Measurements from ENCODE around the gene GRAMD2B. TPM values are rescaled to one million over a fixed set of nuclear protein-coding genes. Genes with fewer than 3 reads are reported as not detected.

GRAMD2B gene
- total RNA-seq, 1 donor from 2014 or later: 8.9 TPM

DNA sequence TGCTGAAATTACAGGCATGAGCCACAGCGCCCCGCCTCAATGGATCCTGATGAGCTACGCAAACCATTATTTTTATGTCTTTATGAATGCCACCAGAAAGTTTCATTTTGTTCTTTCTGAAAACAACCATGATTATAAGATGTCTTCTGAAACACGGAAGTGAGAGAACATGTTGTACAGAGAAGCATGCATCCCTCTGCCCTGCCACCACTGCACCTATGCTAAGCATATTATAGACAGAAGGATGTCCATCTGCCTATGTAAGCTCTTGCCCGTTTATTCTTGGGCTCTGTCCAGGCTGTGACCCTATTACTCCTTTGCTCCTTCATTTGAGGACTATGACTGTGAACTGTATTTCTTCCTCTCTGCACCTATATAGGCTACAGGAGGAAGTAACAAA is 74.3 kb downstream of the GRAMD2B start:
- peaks cover 3 to 8% (median 4%) of the 10 kb centered on the region in 3 donors for H3K36me3 ChIP-seq (ENCODE audit: control insufficient read depth in 3 of 3, insufficient read depth in 3 of 3, low read length in 3 of 3)
- no peaks in the 10 kb centered on the region for H3K9me3 ChIP-seq (ENCODE audit: control insufficient read depth in 3 of 3, low read length in 3 of 3)
- H3K9ac ChIP-seq (ENCODE audit: low read depth in 1 of 3, low read length in 3 of 3): no peak overlapping the region
- H3K27ac ChIP-seq (ENCODE audit: low read depth, low read length): no peak overlapping the region
- H3K4me3 ChIP-seq (ENCODE audit: low read length in 3 of 3): no peak overlapping the region
- no peaks in the 10 kb centered on the region for H3K27me3 ChIP-seq (ENCODE audit: control insufficient read depth in 3 of 3, insufficient read depth in 3 of 3, low read length in 3 of 3)
- H3K4me1 ChIP-seq (ENCODE audit: control insufficient read depth in 3 of 3, insufficient read depth in 3 of 3, low read length in 3 of 3): no peaks in the 10 kb centered on the region

DNA sequence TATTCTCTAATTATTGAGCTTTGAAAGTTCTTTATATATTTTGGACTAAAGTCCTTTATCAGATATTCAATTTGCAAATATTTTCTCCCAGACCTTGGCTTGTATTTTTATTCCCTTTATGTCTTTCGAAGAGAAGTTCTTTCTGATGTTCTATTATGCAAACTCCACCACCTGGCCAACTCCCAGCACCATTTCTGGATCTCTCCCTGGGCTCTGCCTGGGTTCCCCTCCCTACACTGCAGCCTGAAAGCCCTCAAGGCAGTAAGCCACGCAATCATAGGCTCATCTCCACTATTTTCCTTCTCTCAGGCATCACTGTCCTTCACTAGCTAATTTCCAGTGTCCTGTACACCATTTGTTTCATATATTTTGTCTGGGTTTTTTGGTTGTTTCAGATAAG is 76.1 kb downstream of the GRAMD2B start:
- Histone ChIP-seq H3K27me3 (ENCODE audit: control insufficient read depth in 3 of 3, insufficient read depth in 3 of 3, low read length in 3 of 3) (no peaks in the 10 kb centered on the region), H3K27ac (ENCODE audit: low read depth, low read length) (no peak overlapping the region), H3K9me3 (ENCODE audit: control insufficient read depth in 3 of 3, low read length in 3 of 3) (no peaks in the 10 kb centered on the region), H3K36me3 (ENCODE audit: control insufficient read depth in 3 of 3, insufficient read depth in 3 of 3, low read length in 3 of 3) (no peaks in the 10 kb centered on the region), H3K4me3 (ENCODE audit: low read length in 3 of 3) (no peak overlapping the region), H3K9ac (ENCODE audit: low read depth in 1 of 3, low read length in 3 of 3) (no peak overlapping the region), H3K4me1 (ENCODE audit: control insufficient read depth in 3 of 3, insufficient read depth in 3 of 3, low read length in 3 of 3) (peaks cover 0 to 3% (median 2%) of the 10 kb centered on the region in 3 donors)

DNA sequence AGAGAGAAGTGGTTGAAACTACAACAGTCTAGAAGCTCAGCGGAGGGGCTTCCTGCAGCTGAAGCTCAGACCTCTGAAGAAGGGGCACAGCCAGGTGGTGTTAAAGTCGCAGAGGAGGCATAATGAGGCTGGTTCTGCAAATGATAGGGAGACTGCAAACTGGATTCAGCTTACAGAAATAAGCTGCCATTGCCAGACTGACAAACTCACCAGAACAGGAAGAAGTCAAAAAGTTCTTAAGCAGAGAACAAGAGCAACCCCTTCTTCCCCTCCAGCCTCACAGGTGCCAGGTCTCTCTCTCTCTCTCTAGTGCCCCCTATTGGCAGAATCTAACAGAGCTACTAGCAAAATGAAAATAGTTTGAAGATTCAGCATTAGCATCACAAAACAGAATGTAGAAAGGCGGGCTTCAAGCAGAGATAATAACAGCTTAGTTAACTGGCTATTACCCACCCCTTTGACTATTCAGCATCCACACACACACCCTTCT is 76.7 kb downstream of the GRAMD2B start:
- no peaks in the 10 kb centered on the region for H3K9me3 ChIP-seq (ENCODE audit: control insufficient read depth in 3 of 3, low read length in 3 of 3)
- no peak overlapping the region for H3K9ac ChIP-seq (ENCODE audit: low read depth in 1 of 3, low read length in 3 of 3)
- H3K4me3 ChIP-seq (ENCODE audit: low read length in 3 of 3): no peak overlapping the region
- no peak overlapping the region for H3K27ac ChIP-seq (ENCODE audit: low read depth, low read length)
- no peaks in the 10 kb centered on the region for H3K36me3 ChIP-seq (ENCODE audit: control insufficient read depth in 3 of 3, insufficient read depth in 3 of 3, low read length in 3 of 3)
- H3K27me3 ChIP-seq (ENCODE audit: control insufficient read depth in 3 of 3, insufficient read depth in 3 of 3, low read length in 3 of 3): no peaks in the 10 kb centered on the region
- H3K4me1 ChIP-seq (ENCODE audit: control insufficient read depth in 3 of 3, insufficient read depth in 3 of 3, low read length in 3 of 3): peaks cover 0 to 3% (median 2%) of the 10 kb centered on the region in 3 donors

DNA sequence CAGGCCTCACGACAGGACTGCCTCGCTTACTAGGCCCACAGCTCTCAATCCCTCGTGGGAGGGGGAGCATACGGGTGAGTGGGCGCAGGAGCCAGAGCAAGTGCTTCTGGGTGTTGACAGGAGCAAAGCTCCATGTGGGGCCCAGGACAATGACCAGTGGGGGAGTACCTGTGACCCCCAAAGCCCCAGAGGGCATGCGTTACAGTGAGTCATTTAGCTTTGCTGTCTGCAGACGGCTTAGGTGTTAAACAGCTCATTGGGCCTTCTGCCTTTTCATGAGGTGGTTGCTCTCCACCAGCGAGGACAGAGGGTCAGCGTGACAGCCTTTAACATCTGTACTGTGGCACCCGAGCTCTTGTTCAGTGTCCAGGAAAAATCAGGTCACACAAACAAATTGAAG is 78.2 kb downstream of the GRAMD2B start:
- Histone ChIP-seq H3K4me3 (ENCODE audit: low read length in 3 of 3) (no peak overlapping the region), H3K4me1 (ENCODE audit: control insufficient read depth in 3 of 3, insufficient read depth in 3 of 3, low read length in 3 of 3) (peaks cover 0 to 3% (median 2%) of the 10 kb centered on the region in 3 donors), H3K9me3 (ENCODE audit: control insufficient read depth in 3 of 3, low read length in 3 of 3) (no peaks in the 10 kb centered on the region), H3K36me3 (ENCODE audit: control insufficient read depth in 3 of 3, insufficient read depth in 3 of 3, low read length in 3 of 3) (no peaks in the 10 kb centered on the region), H3K27me3 (ENCODE audit: control insufficient read depth in 3 of 3, insufficient read depth in 3 of 3, low read length in 3 of 3) (no peaks in the 10 kb centered on the region), H3K9ac (ENCODE audit: low read depth in 1 of 3, low read length in 3 of 3) (no peak overlapping the region), H3K27ac (ENCODE audit: low read depth, low read length) (no peak overlapping the region)

DNA sequence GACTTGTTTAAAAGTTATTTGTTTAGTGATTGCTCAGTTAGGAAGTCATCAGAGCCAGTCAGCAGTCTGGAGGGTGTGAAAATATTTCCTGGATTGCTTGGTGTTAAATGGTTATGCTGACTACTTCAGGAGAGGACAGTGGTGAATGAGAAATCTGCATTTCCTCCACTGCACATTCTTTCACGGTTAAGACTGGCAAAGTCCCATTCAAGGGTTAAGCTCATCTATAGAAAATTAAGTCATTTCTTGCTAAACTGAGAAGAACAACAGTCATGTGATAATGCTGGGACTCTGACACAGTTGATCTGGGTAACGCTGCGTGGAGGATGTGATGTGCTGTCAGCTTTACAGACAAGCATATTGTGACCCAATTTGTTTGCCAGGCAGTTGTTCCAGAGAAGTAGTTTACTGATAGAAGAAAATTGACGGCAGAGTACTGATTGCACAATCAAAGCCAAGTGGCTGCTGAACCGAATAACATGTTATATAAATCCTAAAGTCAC is 80.4 kb downstream of the GRAMD2B start:
- H3K36me3 ChIP-seq (ENCODE audit: control insufficient read depth in 3 of 3, insufficient read depth in 3 of 3, low read length in 3 of 3): no peaks in the 10 kb centered on the region
- no peaks in the 10 kb centered on the region for H3K27me3 ChIP-seq (ENCODE audit: control insufficient read depth in 3 of 3, insufficient read depth in 3 of 3, low read length in 3 of 3)
- no peak overlapping the region for H3K4me3 ChIP-seq (ENCODE audit: low read length in 3 of 3)
- H3K9ac ChIP-seq (ENCODE audit: low read depth in 1 of 3, low read length in 3 of 3): no peak overlapping the region
- H3K27ac ChIP-seq (ENCODE audit: low read depth, low read length): no peak overlapping the region
- H3K9me3 ChIP-seq (ENCODE audit: control insufficient read depth in 3 of 3, low read length in 3 of 3): no peaks in the 10 kb centered on the region
- peaks cover 0 to 3% (median 2%) of the 10 kb centered on the region in 3 donors for H3K4me1 ChIP-seq (ENCODE audit: control insufficient read depth in 3 of 3, insufficient read depth in 3 of 3, low read length in 3 of 3)

DNA sequence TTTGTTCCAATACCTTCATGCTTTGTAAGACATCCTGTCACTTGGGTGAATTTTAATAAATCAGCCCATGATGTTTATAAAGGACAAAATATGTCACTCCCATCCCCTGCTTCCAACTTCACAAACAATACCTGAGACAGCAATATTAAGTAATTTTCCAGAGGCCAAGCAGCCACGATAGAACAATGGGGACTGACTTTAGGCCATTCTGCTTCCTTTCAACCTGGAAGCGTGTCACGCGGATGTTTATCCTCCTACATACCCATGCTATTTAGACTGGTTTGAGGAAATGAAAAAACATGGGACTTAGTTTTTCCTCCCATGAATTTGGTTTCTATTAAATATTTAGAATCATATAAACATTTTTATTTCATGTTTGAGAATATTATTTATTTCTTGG is 82.9 kb downstream of the GRAMD2B start:
- Histone ChIP-seq H3K27me3 (ENCODE audit: control insufficient read depth in 3 of 3, insufficient read depth in 3 of 3, low read length in 3 of 3) (no peaks in the 10 kb centered on the region), H3K9me3 (ENCODE audit: control insufficient read depth in 3 of 3, low read length in 3 of 3) (no peaks in the 10 kb centered on the region), H3K27ac (ENCODE audit: low read depth, low read length) (no peak overlapping the region), H3K9ac (ENCODE audit: low read depth in 1 of 3, low read length in 3 of 3) (no peak overlapping the region), H3K36me3 (ENCODE audit: control insufficient read depth in 3 of 3, insufficient read depth in 3 of 3, low read length in 3 of 3) (no peaks in the 10 kb centered on the region), H3K4me1 (ENCODE audit: control insufficient read depth in 3 of 3, insufficient read depth in 3 of 3, low read length in 3 of 3) (peaks cover 0 to 3% (median 2%) of the 10 kb centered on the region in 3 donors), H3K4me3 (ENCODE audit: low read length in 3 of 3) (no peak overlapping the region)

DNA sequence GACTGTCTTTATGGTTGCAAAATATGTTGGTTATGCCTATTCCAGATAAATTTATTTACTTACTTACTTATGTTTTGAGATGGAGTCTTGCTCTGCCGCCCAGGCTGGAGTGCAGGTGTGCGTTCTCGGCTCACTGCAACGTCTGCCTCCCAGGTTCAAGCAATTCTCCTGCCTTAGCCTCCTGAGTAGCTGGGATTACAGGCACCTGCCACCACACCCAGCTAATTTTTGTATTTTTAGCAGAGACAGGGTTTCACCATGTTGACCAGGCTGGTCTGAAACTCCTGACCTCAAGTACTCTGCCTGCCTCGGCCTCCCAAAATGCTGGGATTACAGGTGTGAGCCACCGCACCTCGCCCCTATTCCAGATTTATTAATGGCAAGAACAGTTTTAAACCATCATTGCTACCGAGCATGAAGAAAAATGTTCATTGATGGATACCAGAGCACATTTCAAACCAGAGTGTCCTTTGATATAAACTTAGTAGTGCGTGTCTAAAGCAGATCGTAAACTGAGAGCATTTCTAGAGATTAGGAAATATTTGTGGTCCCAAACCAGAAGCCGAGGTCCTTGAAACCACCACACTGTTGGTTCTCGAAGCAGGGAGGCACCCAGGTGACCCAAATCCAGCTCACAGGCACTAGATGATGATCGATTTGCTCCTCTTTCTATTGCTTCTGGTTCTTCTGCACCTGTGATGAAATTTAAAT is 85.2 kb downstream of the GRAMD2B start:
- Histone ChIP-seq H3K27ac (ENCODE audit: low read depth, low read length) (no peak overlapping the region), H3K27me3 (ENCODE audit: control insufficient read depth in 3 of 3, insufficient read depth in 3 of 3, low read length in 3 of 3) (no peaks in the 10 kb centered on the region), H3K4me1 (ENCODE audit: control insufficient read depth in 3 of 3, insufficient read depth in 3 of 3, low read length in 3 of 3) (peaks cover 0 to 3% (median 2%) of the 10 kb centered on the region in 3 donors), H3K9ac (ENCODE audit: low read depth in 1 of 3, low read length in 3 of 3) (no peak overlapping the region), H3K36me3 (ENCODE audit: control insufficient read depth in 3 of 3, insufficient read depth in 3 of 3, low read length in 3 of 3) (no peaks in the 10 kb centered on the region), H3K4me3 (ENCODE audit: low read length in 3 of 3) (no peak overlapping the region), H3K9me3 (ENCODE audit: control insufficient read depth in 3 of 3, low read length in 3 of 3) (no peaks in the 10 kb centered on the region)

DNA sequence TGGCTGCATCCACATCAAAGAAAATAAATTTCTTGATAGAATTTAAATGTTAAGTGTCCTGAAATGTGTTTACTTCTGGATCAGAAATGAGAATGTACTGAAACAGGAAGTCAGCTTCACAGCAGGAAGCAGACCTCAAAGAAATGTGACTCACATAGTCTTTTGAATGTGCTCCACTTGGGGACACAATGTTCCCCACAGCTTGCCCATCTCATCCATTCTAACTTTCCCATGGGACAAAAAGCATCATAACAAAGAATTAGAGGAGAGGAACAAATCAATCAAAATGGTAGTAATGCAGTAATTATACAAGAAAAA is 85.7 kb downstream of the GRAMD2B start:
- no peaks in the 10 kb centered on the region for H3K36me3 ChIP-seq (ENCODE audit: control insufficient read depth in 3 of 3, insufficient read depth in 3 of 3, low read length in 3 of 3)
- H3K27me3 ChIP-seq (ENCODE audit: control insufficient read depth in 3 of 3, insufficient read depth in 3 of 3, low read length in 3 of 3): no peaks in the 10 kb centered on the region
- H3K4me1 ChIP-seq (ENCODE audit: control insufficient read depth in 3 of 3, insufficient read depth in 3 of 3, low read length in 3 of 3): no peaks in the 10 kb centered on the region
- H3K4me3 ChIP-seq (ENCODE audit: low read length in 3 of 3): no peak overlapping the region
- H3K9ac ChIP-seq (ENCODE audit: low read depth in 1 of 3, low read length in 3 of 3): no peak overlapping the region
- no peaks in the 10 kb centered on the region for H3K9me3 ChIP-seq (ENCODE audit: control insufficient read depth in 3 of 3, low read length in 3 of 3)
- H3K27ac ChIP-seq (ENCODE audit: low read depth, low read length): no peak overlapping the region

DNA sequence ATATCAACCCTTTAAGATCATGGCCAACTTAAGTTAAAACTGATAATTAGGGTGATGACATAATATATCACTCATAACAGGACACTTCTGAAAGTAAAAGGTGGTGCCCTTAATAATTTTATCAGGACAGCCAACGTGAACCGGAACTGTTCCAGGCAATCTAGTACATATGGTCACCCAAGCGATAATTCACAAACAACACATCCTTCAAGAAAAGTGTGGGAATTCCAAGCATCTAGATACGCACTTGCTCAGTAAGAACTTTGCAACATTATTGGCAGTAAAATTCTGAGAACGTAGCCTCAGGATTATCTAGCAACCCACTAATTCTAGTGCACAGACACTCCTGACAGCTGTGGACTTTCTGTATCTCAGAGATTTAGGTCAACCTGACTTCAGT is 86.1 kb downstream of the GRAMD2B start:
- Histone ChIP-seq H3K27me3 (ENCODE audit: control insufficient read depth in 3 of 3, insufficient read depth in 3 of 3, low read length in 3 of 3) (no peaks in the 10 kb centered on the region), H3K9me3 (ENCODE audit: control insufficient read depth in 3 of 3, low read length in 3 of 3) (no peaks in the 10 kb centered on the region), H3K9ac (ENCODE audit: low read depth in 1 of 3, low read length in 3 of 3) (no peak overlapping the region), H3K4me3 (ENCODE audit: low read length in 3 of 3) (no peak overlapping the region), H3K4me1 (ENCODE audit: control insufficient read depth in 3 of 3, insufficient read depth in 3 of 3, low read length in 3 of 3) (no peaks in the 10 kb centered on the region), H3K36me3 (ENCODE audit: control insufficient read depth in 3 of 3, insufficient read depth in 3 of 3, low read length in 3 of 3) (no peaks in the 10 kb centered on the region), H3K27ac (ENCODE audit: low read depth, low read length) (no peak overlapping the region)

DNA sequence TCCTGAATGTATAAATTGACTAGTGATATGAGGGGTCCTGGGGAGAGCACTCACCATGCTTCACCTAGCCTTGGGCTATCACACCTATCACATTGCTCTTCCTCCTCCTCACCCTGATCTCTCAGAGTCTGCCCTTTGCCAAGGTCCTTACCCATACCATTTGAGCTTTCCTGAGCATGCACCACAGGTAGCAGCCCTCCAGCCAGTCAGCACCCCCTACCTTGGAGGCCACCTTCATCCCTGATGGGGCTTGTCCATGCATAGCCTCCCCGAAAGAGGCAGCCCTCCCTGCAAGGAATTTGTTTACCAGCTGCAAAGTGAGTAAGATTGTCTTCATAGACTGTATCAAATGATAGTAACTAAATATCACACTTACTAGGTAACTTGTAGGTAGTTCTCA is 88.8 kb downstream of the GRAMD2B start:
- no peak overlapping the region for H3K9ac ChIP-seq (ENCODE audit: low read depth in 1 of 3, low read length in 3 of 3)

More for the DNA sequence above, 88.8 kb downstream of the GRAMD2B start:
- Histone ChIP-seq H3K27me3 (ENCODE audit: control insufficient read depth in 3 of 3, insufficient read depth in 3 of 3, low read length in 3 of 3) (no peaks in the 10 kb centered on the region), H3K4me1 (ENCODE audit: control insufficient read depth in 3 of 3, insufficient read depth in 3 of 3, low read length in 3 of 3) (peaks cover 0 to 5% (median 0%) of the 10 kb centered on the region in 3 donors), H3K9me3 (ENCODE audit: control insufficient read depth in 3 of 3, low read length in 3 of 3) (no peaks in the 10 kb centered on the region), H3K27ac (ENCODE audit: low read depth, low read length) (no peak overlapping the region), H3K4me3 (ENCODE audit: low read length in 3 of 3) (no peak overlapping the region), H3K36me3 (ENCODE audit: control insufficient read depth in 3 of 3, insufficient read depth in 3 of 3, low read length in 3 of 3) (no peaks in the 10 kb centered on the region)
